Measurements from ENCODE around the gene OPN3.

OPN3 gene

DNA sequence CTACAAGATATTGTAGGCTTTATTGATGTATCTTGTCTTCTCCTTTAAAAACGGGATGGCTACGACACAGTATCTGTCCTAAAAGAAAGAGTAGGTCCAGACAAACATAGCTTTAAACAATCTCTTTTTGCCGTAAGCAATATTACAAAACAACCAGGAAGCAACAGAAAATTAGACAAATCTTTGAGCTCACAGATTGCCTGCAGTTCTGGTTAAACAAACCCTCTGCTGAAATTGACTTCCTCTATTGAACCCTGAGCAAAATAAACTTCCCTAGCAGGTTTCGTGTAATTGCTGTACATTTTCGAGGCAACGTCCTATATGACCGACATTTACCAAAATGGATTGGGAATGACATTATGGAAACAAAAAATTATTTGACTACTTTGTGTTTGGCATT is 50.6 kb downstream of the OPN3 start:
- DNase-seq (ENCODE audit: low spot score): no peak

GRCh38 chr1:241586905-241587512 is 53.2 kb downstream of the OPN3 start:
- DNase-seq (ENCODE audit: low spot score): no peak

DNA sequence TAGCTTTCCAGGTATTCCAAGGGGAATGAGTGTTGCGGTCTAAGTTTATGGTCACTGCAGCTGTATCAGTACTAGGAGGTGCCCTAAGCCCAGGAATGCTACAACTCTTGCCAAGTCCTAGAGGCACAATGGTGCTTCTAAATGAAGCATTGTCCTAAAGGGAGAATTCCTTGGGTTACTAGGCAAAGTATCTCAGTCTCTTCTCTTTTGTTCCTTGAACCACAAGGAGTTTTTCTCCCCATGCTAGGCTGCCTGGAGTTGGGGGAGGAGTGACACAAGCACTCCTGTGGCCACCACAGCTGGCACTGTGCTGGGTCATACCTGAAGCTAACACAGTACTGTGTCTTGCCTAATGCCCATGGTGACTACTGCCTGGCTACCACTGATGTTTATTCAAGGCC is 57.2 kb downstream of the OPN3 start:
- no peak for DNase-seq (ENCODE audit: low spot score)

- no peak for DNase-seq (ENCODE audit: low spot score)
Observed at GRCh38 chr1:241579434-241579833, 60.7 kb downstream of the OPN3 start.

- no peak for DNase-seq (ENCODE audit: low spot score)
Observed at GRCh38 chr1:241574154-241574553, 66.0 kb downstream of the OPN3 start.

DNA sequence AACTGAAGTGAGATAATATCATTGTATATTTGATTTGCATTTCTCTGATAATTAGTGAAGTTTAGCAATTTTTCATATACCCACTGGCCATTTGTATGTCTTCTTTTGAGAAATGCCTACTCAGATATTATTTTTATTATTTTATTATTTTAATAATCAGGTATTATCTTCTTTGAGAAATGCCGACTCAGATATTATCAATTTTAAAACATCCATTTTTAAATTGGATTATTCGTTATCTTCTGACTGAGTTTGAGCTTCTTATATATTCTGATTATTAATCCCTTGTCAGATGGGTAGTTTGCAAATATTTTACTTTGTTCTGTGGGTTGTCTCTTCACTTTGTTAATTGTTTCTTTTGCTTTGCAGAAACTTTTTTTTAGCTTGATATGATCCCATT is 70.3 kb downstream of the OPN3 start:
- no peak for DNase-seq (ENCODE audit: low spot score)

DNA sequence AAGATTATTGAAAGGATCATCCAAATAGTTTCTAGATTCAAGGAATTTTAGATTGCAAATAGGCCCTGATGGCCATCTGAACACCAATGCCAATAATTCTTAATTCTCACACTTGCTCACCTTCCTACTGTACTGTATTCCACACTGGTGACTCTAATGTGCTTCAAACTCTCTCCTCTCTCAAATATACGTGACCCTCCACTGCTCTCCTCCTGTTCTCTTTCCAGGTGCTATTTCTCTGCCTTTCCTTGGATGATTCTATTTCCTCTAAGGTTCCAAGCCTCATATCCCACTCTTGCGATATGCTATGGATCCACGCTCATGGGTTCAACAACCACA is 79.4 kb downstream of the OPN3 start:
- no peak for DNase-seq (ENCODE audit: low spot score)

DNA sequence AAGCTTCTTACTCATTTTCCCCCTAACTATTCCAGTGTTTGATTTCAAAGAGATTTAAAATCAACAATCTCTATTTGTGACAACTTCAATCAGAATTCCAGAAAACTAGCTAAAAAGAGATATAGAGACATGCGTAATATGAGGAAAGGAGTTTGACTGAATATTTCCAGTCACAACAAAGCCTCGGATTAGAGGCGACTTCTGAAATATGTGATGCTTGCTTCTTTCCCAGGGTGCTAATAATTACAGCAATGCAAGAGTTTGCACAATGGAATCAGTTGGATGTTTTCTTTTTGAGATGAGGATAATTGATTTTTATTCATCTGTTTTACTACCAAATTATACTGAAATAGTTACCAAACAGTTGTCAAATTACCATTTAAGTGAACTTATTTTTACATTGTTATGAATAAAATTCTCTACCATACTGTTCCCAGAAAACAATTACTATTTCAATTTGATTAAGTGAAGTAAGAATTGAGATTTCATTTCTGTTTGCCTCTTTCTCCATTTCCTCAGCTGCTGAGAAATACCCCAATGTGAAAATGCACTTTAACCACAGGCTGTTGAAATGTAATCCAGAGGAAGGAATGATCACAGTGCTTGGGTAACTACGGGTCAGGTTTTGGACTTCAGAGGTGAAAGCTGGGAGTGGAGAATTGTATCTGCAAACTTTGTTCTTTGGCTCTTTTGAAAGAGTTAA is 79.9 kb downstream of the OPN3 start:
- no peak for DNase-seq (ENCODE audit: low spot score)

DNA sequence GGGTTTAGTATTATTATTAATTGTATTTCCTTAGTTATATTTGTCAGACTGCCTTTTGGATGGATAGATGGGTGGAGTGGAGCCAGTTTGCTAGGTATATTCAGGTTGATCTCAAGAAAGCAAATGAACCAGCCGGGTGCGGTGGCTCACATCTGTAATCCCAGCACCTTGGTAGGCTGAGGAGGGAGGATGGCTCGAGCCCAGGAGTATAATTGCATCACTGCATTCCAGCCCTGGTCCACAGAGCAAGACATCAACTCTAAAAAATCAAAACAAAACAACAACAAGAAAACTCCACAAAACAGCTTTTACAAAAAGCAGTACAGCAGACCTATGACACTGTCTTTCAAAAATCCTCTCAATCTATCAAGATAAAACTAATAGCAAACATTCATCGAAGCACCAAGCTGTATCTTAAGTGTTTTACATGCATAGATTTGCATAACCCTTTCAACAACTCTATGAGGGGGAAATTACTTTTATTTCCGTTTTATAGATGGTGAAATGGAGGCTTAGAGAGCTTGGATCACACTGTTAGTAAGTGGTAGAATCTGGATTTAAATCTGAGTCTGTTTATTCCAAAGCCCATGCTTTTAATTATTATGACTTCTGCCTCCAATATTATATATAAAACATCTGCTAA is 82.5 kb downstream of the OPN3 start:
- no peak for DNase-seq (ENCODE audit: low spot score)

- no peak for DNase-seq (ENCODE audit: low spot score)
Observed at GRCh38 chr1:241557031-241557430, 83.1 kb downstream of the OPN3 start.

DNA sequence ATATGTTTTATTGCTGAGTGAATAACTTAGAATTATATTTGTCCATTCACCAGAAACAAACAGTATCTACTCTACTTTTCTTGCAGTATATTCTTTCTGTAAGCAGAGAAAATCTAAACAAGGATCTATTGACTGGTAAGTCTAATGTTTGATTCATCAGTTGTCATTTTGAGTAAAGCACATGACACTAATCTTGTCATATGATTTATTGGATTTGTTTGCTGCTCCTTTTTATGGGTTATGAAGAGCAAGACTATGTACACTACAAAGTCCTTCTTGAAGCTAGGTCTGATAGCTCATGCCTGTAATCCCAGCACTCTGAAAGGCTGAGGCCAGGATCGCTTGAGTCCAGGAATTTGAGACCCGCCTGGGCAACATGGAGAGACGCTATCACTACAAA is 84.6 kb downstream of the OPN3 start:
- no peak for DNase-seq (ENCODE audit: low spot score)

DNA sequence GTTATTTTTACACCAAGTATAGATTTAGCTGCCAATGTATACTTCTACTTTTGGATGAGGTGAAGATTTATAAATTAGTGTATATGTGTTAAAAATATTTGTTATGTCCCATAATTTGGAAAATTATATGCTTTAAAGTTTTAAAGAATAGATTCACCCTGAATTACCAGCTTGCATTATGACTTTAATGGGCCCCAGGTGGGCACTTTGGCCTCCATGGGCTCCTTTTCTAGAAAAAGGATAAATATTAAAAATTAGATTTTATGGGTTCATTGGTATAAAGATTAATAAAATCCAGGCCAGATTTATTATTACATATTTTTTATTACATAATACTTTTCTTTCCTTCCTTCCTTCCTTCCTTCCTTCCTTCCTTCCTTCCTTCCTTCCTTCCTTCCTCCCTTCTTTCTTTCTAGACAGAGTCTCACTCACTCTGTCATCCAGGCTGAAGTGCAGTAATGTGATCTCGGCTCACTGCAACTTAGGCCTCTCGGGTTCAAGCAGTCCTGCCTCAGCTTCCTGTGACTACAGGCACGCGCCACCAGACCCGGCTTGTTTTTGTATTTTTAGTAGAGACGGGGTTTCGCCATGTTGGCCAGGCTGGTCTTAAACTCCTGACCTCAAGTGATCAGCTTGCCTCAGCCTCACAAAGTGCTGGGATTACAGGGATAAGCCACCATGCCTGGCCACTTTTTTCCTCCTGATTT is 86.1 kb downstream of the OPN3 start:
- DNase-seq (ENCODE audit: low spot score): no peak

DNA sequence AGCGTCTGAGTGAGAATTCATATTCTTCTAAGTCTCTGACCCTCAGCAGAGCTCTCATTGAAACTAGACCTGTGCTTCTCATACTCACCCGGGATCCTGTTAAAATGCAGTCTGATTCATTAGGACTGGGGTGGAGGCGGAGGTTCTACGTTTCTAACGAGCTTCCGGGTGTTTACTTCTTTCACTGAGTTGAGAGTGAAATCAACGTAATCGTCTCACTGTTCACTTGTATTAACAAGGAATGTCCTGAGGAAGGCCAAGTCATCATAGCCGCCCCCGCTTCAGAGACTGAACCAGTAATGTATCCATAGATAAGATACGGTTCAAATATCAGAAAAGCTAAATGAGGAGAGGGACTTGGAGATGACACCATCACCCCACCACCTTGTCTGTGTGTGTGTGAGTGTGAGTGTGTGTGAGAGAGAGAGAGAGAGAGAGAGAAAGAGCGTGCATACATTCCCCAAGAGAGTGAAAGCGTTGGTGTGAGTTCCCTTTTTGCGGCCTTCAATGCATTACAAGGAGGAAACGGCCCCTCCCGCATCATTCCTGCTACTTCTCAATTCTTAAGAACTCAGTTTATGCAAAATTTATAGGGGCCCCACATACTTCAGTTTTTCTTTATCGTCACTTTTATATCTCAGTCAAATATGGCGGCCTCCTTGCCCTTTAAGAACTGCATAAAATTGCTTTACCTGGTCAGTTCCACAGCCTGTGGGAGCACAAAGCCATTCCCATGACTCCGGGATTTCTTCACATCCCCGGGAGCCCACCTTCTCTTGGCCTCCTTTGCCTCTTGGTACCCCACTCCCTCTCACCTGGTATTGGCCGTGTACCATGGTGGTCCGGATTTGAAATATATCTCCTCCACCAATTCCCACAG is 88.2 kb downstream of the OPN3 start:
- DNase-seq (ENCODE audit: low spot score): no peak

GRCh38 chr1:241550318-241550717 is 89.9 kb downstream of the OPN3 start:
- DNase-seq (ENCODE audit: low spot score): no peak

- no peak for DNase-seq (ENCODE audit: low spot score)
Observed at GRCh38 chr1:241548008-241548407, 92.2 kb downstream of the OPN3 start.
